Prostate gland (tissue), 2 donors: ENCODE results near the gene ZNF181. TPM values are rescaled to one million over a fixed set of nuclear protein-coding genes. Genes with fewer than 3 reads are reported as not detected.
A peak's percentile ranks its signal among the peaks of the same experiment; 100 is the strongest.

Source experiments
- DNase-seq: peaks from one replicate; pipeline ENCODE4 v3.0.0-alpha.2; 2019; ENCODE audit warnings: low spot score
- H3K27ac ChIP-seq, 2 donors: fragments of 200-600 bp; sonication (generic); 2 replicates each; pipeline ENCODE4 v1.5.1; 2017 to 2019
- H3K27me3 ChIP-seq: fragments of 200-600 bp; sonication (generic); replicated peaks from 2 replicates; pipeline ENCODE4 v1.5.1; 2019; ENCODE audit not compliant: insufficient read depth
- H3K36me3 ChIP-seq, 2 donors: fragments of 200-600 bp; sonication (generic); 1 replicate in 1 of 2; 2 replicates in 1 of 2; pipeline versions ENCODE4 v1.5.1 to v1.8.1; 2017 to 2019
- H3K4me1 ChIP-seq: fragments of 200-600 bp; sonication (generic); replicated peaks from 2 replicates; pipeline ENCODE4 v1.5.1; 2019
- H3K4me3 ChIP-seq, 2 donors: fragments of 200-600 bp; sonication (generic); 2 replicates each; pipeline ENCODE4 v1.5.1; 2017 to 2019
- H3K9me3 ChIP-seq: fragments of 200-600 bp; sonication (generic); 2 replicates; pipeline ENCODE4 v1.5.1; 2017
- CTCF ChIP-seq, 4 experiments: fragments of 200-600 bp in 2 of 4; fragments of 450-650 bp in 2 of 4; sonication (generic) in 2 of 4; IDR thresholded peaks; 1 replicate in 3 of 4; 2 replicates in 1 of 4; pipeline ENCODE4 v1.5.1; 2016 to 2019; ENCODE audit warnings: antibody characterized with exemption in 4 of 4, mild to moderate bottlenecking in 2 of 4, moderate library complexity in 2 of 4
- POLR2A ChIP-seq: fragments of 450-650 bp; IDR thresholded peaks from one replicate; pipeline ENCODE4 v1.6.1; 2016; ENCODE audit warnings: antibody characterized with exemption, mild to moderate bottlenecking
- POLR2AphosphoS5 ChIP-seq: sonication (generic); formaldehyde crosslinking; IDR thresholded peaks from one replicate; pipeline ENCODE4 v1.6.1; 2017; ENCODE audit warnings: antibody characterized with exemption
- WGBS: methylation state at CpG from one replicate; pipeline ENCODE4 v1.1.5; 2018; 5-methylcytosine and 5-hydroxymethylcytosine counted together
- intact Hi-C: fragments of 100-400 bp; cut with DNase I; formaldehyde crosslinking; loops from one replicate; pipeline ENCODE4 v1.14.2; 2022
- total RNA-seq, 2 donors: library from RNA; depleted of rRNA; stranded (reverse); fragments of >200 nt; gene quantifications; one replicate each; pipeline ENCODE4 v1.1.0, GENCODE V29; 2016

ZNF181 gene
- total RNA-seq, 2 donors from 2014 or later, result 18.1 to 38.1 TPM

DNA sequence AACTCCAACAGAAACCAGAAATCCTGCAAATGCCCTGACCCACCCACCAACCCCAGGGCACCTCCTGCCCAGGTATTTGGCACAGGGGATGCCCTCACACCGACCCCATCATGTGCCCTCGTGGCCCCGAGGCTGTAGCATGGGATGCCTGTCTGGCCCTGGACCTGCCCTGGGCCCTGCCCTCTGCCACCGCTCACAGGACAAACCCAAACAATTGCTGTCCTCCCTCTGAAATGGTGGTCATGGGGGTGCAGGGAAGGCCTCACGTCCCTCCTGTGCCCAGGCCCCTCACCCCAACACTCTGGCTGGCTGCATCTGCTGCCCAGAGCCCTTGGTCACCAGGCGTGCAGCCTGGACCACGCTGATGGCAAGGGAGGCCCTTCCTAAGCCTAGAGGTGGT is 2.1 kb upstream of the ZNF181 start:
- 78% methylated on average over 7 of the region's 7 CpGs for WGBS
- Histone ChIP-seq H3K4me1 (no peaks in the 10 kb centered on the region), H3K9me3 (no peaks in the 10 kb centered on the region), H3K4me3 (no peak overlapping the region), H3K27ac (no peak overlapping the region), H3K27me3 (no peaks in the 10 kb centered on the region), H3K36me3 (no peaks in the 10 kb centered on the region)
- TF ChIP-seq POLR2AphosphoS5 (no peak), CTCF (IDR thresholded peaks at IDR 0.05) (no peak), POLR2A (no peak)
- no peak for DNase-seq
- intact Hi-C loops, result loop anchor here (5.0 kb wide), 2 partner anchors 40 to 55 kb away; partner anchors contain the start of genes SCGB2B2, ZNF302 and ZNF599

- WGBS, result 31% methylated on average over 13 of the region's 15 CpGs
- Histone ChIP-seq H3K4me1 (no peaks in the 10 kb centered on the region), H3K27me3 (no peaks in the 10 kb centered on the region), H3K4me3 (peak overlapping the region; percentile 66 to 87), H3K27ac (peak overlapping the region; percentile 93 to 94), H3K9me3 (no peaks in the 10 kb centered on the region), H3K36me3 (no peaks in the 10 kb centered on the region)
- DNase-seq, result no peak
- TF ChIP-seq POLR2A (no peak), CTCF (IDR thresholded peaks at IDR 0.05) (no peak)
- intact Hi-C loops, result loop anchor here (5.0 kb wide), 2 partner anchors 40 to 55 kb away; partner anchors contain the start of genes SCGB2B2, ZNF302 and ZNF599
Observed at GRCh38 chr19:34732612-34733211, 1.3 kb upstream of the ZNF181 start.

DNA sequence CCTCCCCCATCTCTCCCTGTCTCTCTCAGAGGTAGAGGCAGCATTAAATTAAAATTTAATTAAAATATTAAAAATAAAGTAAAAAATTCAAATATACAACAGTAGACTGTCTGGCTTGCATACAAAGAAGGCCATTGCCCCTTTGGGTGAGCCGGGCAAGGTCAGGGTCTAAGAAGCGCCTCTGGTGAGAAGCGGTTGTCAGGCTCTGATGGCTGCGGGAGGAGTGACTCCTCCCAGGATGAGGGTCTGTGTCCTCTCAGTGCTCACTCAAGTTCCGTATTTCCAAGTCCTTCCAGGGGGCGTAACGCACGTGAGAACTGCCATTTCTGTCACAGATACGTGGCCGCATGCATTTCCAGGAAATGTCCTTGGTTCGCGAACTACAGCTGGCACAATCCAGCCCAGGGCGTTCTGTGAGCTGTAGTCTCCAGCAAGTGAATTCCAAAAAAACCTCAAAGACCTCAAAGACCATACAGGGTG is 737 bp upstream of the ZNF181 start:
- H3K4me1 ChIP-seq, result no peaks in the 10 kb centered on the region
- WGBS, result under 1% methylated on average over 13 of the region's 13 CpGs
- no peak for TF ChIP-seq POLR2A
- no peak for TF ChIP-seq POLR2AphosphoS5
- no peak for TF ChIP-seq CTCF (IDR thresholded peaks at IDR 0.05)
- no peaks in the 10 kb centered on the region for H3K9me3 ChIP-seq
- peak overlapping the region; percentile 66 to 87 for H3K4me3 ChIP-seq
- no peak for DNase-seq
- H3K27ac ChIP-seq, result peak overlapping the region; percentile 93 to 94
- no peaks in the 10 kb centered on the region for H3K27me3 ChIP-seq
- H3K36me3 ChIP-seq, result no peaks in the 10 kb centered on the region
- intact Hi-C loops, result loop anchor here (5.0 kb wide), 2 partner anchors 39 to 56 kb away; partner anchors contain the start of genes SCGB2B2, ZNF302 and ZNF599

GRCh38 chr19:34734537-34735103 is 577 bp downstream of the ZNF181 start:
- intact Hi-C loops, result loop anchor here (5.0 kb wide), 2 partner anchors 38 to 57 kb away; partner anchors contain the start of genes SCGB2B2, ZNF302 and ZNF599
- H3K27ac ChIP-seq, result peak overlapping the region; percentile 93 to 94
- no peaks in the 10 kb centered on the region for H3K27me3 ChIP-seq
- no peaks in the 10 kb centered on the region for H3K4me1 ChIP-seq
- no peak for TF ChIP-seq POLR2AphosphoS5
- no peak for TF ChIP-seq CTCF (IDR thresholded peaks at IDR 0.05)
- TF ChIP-seq POLR2A, result no peak
- no peak for DNase-seq
- WGBS, result 7% methylated on average over 16 of the region's 16 CpGs
- H3K36me3 ChIP-seq, result peaks cover 7 to 9% of the 10 kb centered on the region in 2 donors
- no peaks in the 10 kb centered on the region for H3K9me3 ChIP-seq
- peak overlapping the region; percentile 66 to 87 for H3K4me3 ChIP-seq
